ENCODE data around the gene TNFRSF19. TPM values are rescaled to one million over a fixed set of nuclear protein-coding genes. Genes with fewer than 3 reads are reported as not detected.

TNFRSF19 gene
- total and polyA plus RNA-seq, 10 donors = 1.0 to 12.2 (median 3.8) TPM

- 8 to 12% (median 10%) methylated on average over 18 to 22 of the region's 22 CpGs for WGBS, 5 donors
- Histone ChIP-seq H3K9me3 (no peaks in the 10 kb centered on the region), H3K4me1 (peaks cover 0 to 25% (median 17%) of the 10 kb centered on the region in 6 donors), H3K27ac (peak overlapping the region in 7 of 8 donors; percentile 47 to 93 (median 89)), H3K27me3 (replicated peaks in 1 of 7) (peaks cover 0 to 53% (median 6%) of the 10 kb centered on the region in 7 donors), H3K4me3 (peak overlapping the region; percentile 80 to 98 (median 94)), H3K36me3 (no peaks in the 10 kb centered on the region)
- DNase-seq = no peak
- TF ChIP-seq POLR2AphosphoS5 (IDR thresholded peaks at IDR 0.05) (no peak), CTCF (IDR thresholded peaks at IDR 0.05 in 8 of 11, conservative IDR thresholded peaks at IDR 0.05 in 3 of 11) (no peak), POLR2A (IDR thresholded peaks at IDR 0.05) (no peak)
- intact Hi-C loops (cut with DNase I; ENCODE audit: low total_unique reads) = no loop called here
These were observed 9.9 kb downstream of the TNFRSF19 start for GRCh38 chr13:23579896-23580683.

- 86 to 100% (median 94%) methylated on average over 1 of the region's 1 CpG for WGBS, 5 donors
- intact Hi-C loops (cut with DNase I; ENCODE audit: low total_unique reads) = no loop called here
- H3K4me3 ChIP-seq = peak overlapping the region in 3 of 8 donors; percentile 90 to 98 (median 94)
- H3K9me3 ChIP-seq = no peaks in the 10 kb centered on the region
- H3K4me1 ChIP-seq = peaks cover 0 to 25% (median 17%) of the 10 kb centered on the region in 6 donors
- TF ChIP-seq POLR2AphosphoS5 (IDR thresholded peaks at IDR 0.05) (no peak), POLR2A (IDR thresholded peaks at IDR 0.05) (no peak), CTCF (IDR thresholded peaks at IDR 0.05 in 8 of 11, conservative IDR thresholded peaks at IDR 0.05 in 3 of 11) (no peak)
- no peak overlapping the region for H3K27ac ChIP-seq
- H3K27me3 ChIP-seq (replicated peaks in 1 of 7) = peaks cover 0 to 49% (median 6%) of the 10 kb centered on the region in 7 donors
- DNase-seq = no peak
- H3K36me3 ChIP-seq = no peaks in the 10 kb centered on the region
These were observed 10.5 kb downstream of the TNFRSF19 start for GRCh38 chr13:23580684-23581060.

GRCh38 chr13:23583491-23583890, 13.3 kb downstream of the TNFRSF19 start:
- DNase-seq = no peak
- TF ChIP-seq POLR2A (IDR thresholded peaks at IDR 0.05) = no peak
- no peak for TF ChIP-seq POLR2AphosphoS5 (IDR thresholded peaks at IDR 0.05)
- no peak for TF ChIP-seq CTCF (IDR thresholded peaks at IDR 0.05 in 8 of 11, conservative IDR thresholded peaks at IDR 0.05 in 3 of 11)
- no peaks in the 10 kb centered on the region for H3K36me3 ChIP-seq
- H3K4me1 ChIP-seq = peaks cover 0 to 18% (median 13%) of the 10 kb centered on the region in 6 donors
- no peak overlapping the region for H3K27ac ChIP-seq
- intact Hi-C loops (cut with DNase I; ENCODE audit: low total_unique reads) = no loop called here
- no peaks in the 10 kb centered on the region for H3K9me3 ChIP-seq
- H3K4me3 ChIP-seq = no peak overlapping the region
- H3K27me3 ChIP-seq (replicated peaks in 1 of 7) = peaks cover 0 to 33% (median 6%) of the 10 kb centered on the region in 7 donors

- H3K27ac ChIP-seq = no peak overlapping the region
- 42 to 69% (median 56%) methylated on average over 2 of the region's 2 CpGs for WGBS, 5 donors
- intact Hi-C loops (cut with DNase I; ENCODE audit: low total_unique reads) = no loop called here
- H3K36me3 ChIP-seq = no peaks in the 10 kb centered on the region
- H3K4me3 ChIP-seq = no peak overlapping the region
- no peaks in the 10 kb centered on the region for H3K9me3 ChIP-seq
- no peak for TF ChIP-seq POLR2A (IDR thresholded peaks at IDR 0.05)
- no peak for TF ChIP-seq POLR2AphosphoS5 (IDR thresholded peaks at IDR 0.05)
- no peak for TF ChIP-seq CTCF (IDR thresholded peaks at IDR 0.05 in 8 of 11, conservative IDR thresholded peaks at IDR 0.05 in 3 of 11)
- H3K27me3 ChIP-seq (replicated peaks in 1 of 7) = peaks cover 0 to 31% (median 6%) of the 10 kb centered on the region in 7 donors
- DNase-seq = no peak
- H3K4me1 ChIP-seq = peaks cover 0 to 14% (median 11%) of the 10 kb centered on the region in 6 donors
These were observed 14.1 kb downstream of the TNFRSF19 start for GRCh38 chr13:23584275-23584674.

Measured in spleen (tissue), 11 donors.